ENCODE results near the gene MACF1.

MACF1 gene

DNA sequence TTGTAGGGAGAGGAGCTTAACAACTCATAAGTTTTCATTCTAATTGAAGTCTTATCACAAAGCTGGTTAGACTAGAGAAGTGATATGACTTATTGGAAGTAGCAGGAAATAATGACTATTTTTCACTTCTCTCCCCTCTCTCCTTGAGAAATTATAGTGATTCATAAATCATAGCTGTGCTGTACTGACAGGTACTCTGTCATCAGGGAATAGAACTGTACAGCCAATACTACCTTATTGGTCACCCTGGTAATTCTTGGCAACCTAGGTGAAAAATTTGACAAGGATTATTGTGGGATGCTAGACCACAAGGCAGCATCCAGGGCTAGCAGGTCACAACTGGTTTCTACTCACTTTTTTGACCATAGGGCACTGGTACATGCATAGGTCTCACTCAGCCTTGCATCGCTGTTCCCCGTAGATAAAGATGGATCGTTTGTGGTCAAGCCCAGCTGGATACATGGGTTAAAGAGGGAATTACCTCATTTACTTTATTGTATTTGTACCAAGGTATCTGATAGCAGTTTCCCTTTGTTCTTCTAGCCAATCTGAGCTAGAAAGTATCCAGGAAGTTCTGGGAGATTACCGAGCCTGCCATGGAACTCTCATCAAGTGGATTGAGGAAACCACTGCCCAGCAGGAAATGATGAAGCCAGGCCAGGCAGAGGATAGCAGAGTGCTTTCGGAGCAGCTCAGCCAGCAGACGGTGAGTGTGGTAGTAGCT is 113.6 kb downstream of the MACF1 start:
- no peak for DNase-seq

DNA sequence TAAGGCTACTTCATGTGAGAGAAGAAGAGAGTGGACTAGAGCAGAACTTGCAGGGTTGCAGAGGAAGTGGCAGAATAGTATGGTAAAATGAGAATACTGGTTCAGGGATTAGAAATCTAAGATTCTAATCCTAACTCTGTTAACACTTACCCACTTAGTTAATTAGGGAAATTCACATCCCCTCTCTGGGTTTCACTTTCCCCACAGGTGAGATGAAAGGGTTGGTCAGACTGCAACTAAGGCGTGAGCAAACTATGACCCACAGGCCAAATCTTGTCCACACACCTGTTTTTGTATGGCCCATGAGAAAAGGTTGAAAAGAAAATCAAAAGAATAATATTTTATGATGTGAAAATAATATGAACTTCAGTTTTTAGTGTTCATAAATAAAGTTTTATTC is 117.5 kb downstream of the MACF1 start:
- no peak for DNase-seq

DNA sequence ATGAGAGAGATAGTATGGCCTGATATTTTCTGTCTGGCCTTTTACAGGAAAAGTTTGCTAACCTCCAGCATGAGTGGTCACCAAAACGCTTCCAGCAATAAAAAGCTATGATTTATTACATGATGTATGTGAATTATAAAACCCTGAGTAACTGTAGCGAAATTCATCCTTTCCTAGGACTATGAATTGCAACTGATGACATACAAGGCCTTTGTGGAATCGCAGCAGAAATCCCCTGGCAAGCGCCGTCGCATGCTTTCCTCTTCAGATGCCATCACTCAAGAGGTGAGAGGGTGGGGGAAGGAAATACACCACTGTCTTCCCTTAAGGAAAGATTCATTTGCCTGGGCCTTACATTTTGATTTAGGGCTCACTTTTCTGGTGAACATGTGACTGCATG is 117.9 kb downstream of the MACF1 start:
- DNase-seq: no peak

DNA sequence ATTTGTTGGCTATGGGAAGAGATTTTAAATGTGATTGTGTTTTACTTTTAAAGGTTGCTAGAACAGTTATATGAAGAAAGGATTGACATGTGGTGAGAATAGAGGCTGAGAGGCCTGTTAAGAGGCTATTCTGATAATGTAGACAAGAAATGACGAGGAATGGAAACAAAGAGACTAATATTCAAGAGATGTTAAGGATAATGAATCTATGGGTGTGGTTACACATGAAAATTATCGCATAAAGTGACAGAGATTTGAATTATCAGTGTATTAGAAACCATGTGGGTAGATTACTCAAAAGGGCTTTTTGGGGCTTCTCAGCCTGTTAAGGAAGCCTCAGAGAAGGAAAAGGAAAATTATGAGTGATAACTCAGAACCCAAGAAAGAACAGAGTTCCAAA is 120.4 kb downstream of the MACF1 start:
- no peak for DNase-seq

DNA sequence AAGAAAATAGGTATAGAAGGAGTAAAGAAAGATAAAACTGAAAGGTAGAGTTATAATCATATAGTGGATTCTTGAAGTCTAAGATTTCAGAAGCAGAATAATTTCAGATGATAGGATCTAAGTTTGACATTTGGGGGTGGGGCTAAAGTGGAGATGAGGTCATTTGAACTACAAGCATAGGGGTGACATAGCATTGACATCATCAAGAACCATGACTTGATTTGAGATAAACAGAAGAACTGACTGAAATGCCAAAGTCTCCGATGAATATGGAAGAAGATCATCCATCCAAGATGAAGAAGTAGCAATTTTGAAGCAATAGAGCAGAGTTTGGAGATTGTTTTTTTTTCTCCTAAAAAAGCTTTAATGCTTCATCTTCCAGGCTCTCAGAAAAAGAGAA is 122.3 kb downstream of the MACF1 start:
- no peak for DNase-seq

DNA sequence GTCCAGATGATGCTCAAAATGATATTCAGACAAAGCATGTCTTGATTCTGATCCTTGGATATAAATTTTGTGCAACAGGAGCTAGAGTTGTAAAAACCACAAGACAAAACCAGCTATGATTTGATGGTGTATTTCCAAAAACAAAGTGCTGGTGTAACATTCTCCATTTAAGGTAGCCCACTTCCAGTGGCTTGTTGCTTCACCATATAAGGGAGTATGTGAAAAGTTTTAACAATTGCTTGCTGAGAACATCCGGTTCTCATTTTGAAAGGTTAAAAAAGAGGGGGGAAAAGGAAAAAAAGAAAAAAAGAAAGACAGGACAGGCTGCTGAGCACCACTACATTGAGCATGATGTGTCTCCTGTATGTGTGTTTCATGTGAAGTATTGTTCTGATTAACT is 123.6 kb downstream of the MACF1 start:
- no peak for DNase-seq

DNA sequence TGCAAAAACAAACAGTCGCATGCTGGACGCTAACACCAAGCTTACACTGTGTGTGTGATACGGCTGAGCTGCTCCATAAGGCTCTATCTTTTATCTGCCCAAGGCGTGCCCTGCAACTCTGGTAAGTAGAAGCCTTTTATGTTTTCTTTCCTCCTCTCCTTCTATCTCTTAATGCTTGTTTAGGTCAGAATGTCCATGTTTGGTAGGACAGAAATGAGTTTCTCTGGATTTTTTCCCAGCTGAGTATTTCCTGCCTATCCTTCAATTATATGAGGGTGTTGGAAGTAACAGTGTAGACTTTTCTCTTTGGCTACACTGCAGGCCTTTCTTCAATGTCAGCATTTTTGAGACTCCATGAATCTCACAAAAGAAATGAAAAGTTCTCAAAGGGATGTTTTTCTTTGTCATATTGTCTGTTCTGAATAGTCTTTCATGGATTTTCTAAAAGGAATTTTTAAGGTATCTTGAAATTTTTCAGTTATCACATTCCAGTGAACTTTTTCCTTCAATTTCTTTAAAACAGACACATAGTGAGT is 124.2 kb downstream of the MACF1 start:
- DNase-seq: no peak

DNA sequence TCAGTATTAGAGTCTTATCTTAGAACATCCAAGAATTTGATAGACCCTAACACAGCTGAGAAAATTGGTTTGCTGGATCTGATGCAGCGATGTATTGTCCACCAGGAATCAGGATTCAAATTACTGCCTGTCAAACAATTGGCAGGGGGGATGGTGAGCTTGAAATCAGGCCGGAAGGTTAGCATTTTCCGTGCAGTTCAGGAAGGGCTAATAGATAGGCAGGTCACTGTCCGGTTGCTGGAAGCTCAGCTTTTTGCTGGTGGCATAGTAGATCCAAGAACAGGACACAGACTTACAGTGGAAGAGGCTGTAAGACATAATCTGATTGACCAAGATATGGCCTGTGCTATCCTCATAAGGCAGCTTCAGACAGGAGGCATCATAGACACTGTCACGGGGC is 127.2 kb downstream of the MACF1 start:
- DNase-seq: no peak

DNA sequence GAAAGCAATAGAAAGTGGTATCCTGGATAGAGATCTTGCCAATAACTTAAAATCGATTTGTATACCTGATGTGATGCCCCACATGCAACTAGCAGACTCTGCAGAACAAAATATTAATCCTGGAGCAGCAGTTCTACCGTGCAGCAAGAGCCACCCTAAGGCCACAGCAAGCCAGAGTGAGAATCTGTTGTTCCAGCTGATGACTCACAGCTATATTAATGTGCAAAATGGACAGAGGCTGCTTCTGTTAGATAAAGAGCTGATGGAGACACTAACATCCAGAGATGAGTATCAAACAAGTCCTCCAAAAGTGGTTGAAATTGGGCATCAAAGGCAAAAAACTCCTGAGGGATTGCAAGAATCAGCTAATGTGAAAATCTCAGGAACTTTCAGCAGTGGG is 127.8 kb downstream of the MACF1 start:
- no peak for DNase-seq

DNA sequence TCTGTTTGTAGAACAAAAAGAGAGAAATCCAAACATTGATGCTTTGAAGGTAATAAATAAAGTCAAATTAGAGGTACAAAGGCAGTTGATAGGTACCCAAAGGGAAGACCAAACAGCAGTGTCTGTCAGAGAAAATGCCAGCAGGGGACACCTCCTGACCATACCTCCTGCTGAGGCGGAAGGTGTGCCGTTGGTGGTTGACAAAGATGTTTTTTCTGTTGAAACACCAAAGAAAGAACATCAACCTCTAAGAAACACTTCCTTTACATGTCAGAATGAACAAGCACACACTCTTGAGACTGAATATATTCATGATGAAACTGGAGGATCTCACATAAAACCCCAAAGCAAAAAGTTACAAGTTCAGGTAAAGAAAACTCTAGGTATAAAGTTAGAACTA is 128.3 kb downstream of the MACF1 start:
- no peak for DNase-seq

DNA sequence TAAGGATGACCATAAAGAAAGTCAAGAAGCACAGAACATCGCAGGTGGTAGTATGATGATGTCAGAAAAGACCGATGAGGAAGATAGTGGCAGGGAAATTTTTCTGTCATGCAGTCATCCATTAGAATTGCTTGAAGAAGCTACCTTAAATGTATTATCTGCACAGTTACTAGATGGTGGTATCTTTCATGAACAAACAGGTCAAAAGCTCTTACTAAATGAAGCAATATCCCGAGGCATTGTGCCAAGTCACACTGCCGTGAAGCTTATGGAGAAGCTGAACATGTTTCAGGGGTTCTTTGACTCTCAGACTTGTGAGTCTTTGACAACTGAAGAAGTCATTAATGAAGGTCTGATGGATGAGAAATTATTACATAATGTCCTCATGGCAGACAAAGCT is 128.8 kb downstream of the MACF1 start:
- no peak for DNase-seq

DNA sequence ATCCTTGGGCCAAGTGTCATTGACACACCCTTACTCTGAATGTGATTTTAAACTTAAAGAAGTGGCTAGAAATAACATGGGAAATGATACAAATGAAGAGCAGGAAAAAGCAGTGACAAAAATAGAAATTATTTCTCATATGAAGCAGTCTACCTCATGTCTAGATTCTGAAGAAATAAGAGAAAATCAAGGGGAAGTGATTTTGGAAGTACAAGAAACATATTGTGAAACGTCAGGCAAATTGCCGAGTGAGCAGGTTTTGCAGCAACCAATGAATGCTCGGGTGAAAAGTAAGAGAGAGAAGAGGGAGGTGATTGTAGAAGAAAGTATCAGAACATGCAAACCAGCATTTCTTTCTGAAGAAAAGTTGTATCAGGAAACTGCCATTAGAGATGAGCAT is 130.7 kb downstream of the MACF1 start:
- no peak for DNase-seq

DNA sequence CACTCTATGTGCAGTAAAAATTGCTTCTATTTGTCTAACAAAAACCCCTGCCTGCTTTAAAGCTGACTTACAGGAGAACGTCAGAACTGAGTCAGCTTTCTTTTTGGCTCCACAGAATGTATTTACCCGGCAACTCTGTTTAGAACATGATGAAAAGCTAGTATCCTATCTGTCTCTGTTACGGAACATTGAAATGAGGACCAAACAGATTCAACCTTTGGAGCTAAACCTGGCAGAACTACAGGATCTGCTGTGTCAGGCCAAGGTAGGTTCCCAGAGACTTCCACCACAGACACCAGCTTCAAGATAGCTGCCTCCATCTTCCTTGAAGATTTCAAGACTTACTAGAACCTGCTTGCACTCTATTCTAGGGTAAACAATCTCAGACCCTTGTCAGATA is 132.6 kb downstream of the MACF1 start:
- no peak for DNase-seq

DNA sequence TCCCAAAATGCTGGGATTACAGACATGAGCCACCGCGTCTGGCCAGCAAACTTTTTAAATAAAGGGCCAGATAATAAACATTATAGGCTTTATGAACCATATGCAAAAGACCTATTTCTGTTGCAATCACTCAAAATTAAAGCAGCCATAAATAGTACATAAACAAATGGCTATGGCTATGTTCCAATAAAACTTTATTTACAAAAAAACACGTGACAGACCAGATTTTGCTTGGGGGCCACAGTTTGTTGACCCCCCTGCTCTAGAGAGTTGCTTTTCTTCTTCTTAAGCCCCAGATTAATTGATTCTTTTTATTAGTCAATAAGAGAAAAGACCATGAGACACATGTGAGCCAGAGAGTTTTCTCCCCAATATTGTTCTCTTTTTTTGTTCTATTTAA is 138.3 kb downstream of the MACF1 start:
- DNase-seq: no peak

DNA sequence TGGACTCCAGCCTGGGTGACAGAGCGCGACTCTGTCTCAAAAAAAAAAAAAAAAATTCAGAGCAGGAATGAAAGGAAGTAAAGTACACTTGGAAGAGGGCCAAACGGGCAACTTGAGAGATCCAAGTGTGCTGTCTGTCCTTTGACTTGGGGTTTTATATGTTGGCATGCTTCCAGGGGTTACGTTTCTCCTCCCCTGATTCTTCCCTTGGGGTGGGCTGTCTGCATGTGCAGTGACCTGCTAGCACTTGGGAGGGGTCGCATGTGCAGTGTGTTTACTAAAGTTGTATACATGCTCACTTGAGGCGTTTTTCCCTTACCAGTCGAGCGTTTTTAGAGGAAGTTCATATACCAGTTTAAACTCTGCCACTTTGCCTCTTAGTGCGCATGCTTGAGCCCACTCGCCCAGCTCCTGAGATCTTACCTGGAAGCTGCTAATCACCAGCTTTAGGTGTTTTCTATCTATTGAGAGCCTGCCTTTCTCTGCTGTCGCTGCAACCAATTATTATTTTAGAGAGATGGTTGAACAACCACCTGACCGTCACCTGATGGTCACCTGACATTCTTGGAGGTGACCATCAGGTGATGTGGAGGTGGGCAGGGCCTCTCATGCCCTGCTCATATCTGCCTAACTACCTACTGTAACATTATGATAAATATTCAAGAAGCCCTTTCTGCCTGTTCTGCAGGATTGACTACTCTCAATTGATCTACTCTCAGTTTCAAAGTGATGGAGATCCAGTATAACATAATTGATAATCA is 140.1 kb downstream of the MACF1 start:
- no peak for DNase-seq

DNA sequence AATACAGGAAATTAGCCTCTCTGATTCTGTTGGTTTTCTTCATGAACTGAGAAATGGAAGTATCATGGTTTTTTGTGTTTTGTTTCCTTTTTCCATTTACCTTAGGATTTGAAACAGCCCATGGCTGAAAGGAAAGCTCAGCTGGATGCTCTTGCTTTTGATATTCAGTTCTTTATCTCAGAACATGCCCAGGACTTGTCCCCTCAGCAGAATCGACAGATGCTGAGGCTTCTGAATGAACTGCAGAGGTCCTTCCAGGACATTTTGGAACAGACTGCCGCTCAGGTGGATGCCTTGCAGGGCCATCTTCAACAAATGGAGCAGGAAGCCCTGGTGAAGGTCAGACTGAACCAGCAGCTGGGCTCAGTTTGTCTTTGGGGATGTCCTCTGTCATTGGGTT is 142.4 kb downstream of the MACF1 start:
- no peak for DNase-seq

DNA sequence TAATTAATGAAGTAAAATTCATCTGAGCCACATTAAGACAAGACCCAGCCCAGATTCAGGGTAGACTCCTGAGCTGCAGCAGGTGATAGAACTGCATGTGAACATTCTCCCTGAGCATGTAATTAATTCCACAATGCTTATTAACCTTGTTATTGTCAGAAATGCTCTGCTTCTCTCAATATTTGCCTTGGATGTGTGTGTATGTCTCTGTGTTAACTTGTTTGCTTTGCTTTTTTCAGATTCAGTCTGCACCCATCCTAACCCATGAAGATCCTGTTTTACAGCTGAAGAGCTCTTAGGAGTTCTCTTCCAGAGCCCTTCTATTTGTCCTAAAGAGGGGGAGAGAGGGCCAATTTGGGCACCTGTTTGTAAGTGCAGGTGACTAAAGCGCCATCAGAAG is 143.8 kb downstream of the MACF1 start:
- DNase-seq: no peak

DNA sequence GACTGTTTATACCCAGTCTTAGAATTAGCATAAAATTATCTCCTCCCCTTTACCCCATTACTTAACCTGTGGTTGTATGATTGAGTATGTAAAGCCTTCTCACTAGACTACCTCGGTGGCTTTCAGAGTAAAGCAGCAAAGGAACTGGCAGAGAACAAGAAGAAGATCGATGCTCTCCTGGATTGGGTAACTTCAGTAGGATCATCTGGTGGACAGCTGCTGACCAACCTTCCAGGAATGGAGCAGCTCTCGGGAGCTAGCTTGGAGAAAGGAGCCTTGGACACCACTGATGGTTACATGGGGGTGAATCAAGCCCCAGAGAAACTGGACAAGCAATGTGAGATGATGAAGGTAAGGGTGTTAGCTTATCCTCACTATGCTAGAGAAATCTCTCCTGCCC is 148.4 kb downstream of the MACF1 start:
- DNase-seq: no peak

DNA sequence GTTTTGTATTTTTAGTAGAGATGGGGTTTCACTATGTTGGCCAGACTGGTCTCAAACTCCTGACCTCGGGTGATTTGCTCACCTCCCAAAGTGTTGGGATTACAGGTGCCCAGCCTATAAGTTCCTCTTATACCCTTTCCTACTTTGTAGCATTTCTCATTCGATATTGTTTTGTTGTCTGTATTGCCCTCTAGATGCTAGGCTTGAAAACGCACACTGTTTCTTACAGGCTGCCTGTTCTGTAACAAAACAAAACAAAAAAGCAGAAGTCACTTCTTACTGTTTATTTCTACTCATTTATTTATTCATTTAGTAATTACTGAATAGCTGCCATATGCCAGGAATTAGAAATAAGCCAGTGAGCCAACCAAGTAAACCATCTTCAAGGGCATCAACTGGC is 150.1 kb downstream of the MACF1 start:
- DNase-seq: no peak

DNA sequence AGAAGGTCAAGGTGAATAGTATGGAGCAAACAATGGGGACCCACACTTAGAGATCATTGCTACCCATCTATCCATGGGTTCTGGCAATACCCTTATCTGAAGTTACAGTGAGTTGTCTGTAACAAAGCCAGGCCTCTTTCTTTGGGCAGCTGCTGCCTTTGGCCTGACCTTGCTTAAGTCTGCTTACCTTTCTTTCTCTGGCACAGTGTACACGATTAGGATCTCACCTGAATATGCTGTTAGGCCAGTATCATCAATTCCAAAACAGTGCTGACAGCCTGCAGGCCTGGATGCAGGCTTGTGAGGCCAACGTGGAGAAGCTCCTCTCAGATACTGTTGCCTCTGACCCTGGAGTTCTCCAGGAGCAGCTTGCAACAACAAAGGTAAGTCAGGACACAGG is 154.0 kb downstream of the MACF1 start:
- no peak for DNase-seq

DNA sequence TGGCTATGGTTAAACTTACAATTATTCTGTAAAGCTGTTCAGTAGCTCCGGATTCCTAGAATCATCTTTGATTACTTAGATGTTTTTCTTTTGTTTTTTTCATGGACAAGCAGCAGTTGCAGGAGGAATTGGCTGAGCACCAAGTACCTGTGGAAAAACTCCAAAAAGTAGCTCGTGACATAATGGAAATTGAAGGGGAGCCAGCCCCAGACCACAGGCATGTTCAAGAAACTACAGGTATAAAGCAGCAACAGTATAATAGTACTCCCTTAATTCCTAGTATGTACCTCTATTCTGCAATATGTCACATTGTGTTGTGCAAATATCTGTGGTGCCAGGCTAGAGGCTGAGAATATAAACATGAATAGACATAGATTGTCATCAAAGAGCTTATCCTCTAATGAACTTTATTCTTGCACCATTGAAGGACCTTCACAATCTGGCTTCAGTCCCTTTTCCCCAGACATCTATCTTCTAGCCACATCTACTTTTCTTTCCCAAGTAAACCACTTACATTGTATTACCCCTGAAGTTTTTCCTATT is 154.6 kb downstream of the MACF1 start:
- DNase-seq: no peak

DNA sequence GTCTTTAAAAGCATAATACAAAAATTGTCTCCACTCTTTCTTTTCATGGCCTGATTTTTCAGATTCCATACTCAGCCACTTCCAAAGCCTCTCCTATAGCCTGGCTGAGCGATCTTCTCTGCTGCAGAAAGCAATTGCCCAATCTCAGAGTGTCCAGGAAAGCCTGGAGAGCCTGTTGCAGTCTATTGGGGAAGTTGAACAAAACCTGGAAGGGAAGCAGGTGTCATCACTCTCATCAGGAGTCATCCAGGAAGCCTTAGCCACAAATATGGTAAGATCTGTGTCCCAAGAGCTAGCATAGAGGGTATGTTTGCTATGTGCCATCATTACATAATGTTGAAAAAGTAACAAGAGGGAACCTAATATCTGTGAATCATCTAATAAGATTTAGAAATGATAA is 156.2 kb downstream of the MACF1 start:
- DNase-seq: no peak

DNA sequence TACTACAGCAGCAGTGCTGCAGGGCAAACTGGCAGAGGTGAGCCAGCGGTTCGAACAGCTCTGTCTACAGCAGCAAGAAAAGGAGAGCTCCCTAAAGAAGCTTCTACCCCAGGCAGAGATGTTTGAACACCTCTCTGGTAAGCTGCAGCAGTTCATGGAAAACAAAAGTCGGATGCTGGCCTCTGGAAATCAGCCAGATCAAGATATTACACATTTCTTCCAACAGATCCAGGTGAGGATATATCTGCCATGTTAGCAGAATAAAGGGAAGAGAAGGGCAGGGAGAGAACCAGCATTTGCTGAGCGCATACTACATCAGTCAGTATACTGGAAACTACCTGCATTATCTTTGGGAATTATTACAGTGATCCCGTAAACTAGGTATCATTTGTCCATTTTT is 157.0 kb downstream of the MACF1 start:
- DNase-seq: no peak

DNA sequence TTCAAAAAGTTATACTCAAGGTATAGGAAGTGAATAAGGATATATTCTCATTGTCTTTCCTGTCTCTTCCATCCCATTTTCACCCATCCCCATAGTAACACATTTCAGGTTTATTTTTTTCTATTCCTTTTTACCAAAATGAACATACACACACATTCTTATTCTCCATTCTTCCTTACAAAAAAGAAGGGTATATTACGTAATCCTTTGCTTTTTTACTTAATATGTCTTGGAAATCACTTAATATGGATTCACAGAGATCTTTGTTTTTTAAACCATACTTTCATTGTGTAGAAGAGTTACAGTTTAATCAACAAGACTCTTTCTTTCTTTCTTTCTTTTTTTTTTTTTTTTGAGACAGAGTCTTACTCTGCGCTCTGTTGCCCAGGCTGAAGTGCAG is 158.8 kb downstream of the MACF1 start:
- DNase-seq: no peak

All from NCI-H187 (cell line).